Measurements from ENCODE around the gene SLC1A2.
A peak's percentile ranks its signal among the peaks of the same experiment; 100 is the strongest.

The SLC1A2 gene

GRCh38 chr11:35375332-35376117 is 43.8 kb downstream of the SLC1A2 start:
- no peak for DNase-seq

DNA sequence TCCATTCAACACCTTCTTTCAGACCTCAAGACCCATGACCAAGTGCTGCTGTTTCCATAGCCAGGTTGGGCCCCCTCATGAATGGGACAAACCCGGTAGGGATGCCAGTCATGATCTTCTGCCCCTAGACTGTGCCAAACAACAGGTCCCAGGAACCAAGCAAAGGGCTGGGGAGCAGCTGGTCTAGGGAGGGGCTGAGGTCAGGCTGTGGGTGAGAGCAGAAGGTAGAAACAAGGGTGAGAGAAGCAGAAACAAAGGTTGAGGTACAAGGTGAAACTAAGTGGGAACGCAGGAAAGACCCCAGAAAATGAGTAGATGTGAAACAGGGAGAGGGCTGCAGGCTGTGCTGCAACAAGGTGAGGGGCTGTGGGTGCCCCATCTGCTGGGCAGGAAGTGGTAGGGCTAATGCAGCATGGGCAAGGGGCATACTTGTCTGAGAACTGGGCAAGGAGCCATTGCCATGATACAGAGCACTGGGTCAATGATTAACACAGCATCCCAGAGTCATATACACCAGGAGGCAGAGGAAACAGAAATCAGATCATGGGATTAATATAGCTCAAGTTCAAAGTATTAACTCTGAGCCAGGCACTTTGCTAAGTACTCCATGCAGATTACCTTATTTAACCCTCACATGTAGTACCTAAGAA is 45.9 kb downstream of the SLC1A2 start:
- peak; percentile 14 for DNase-seq

DNA sequence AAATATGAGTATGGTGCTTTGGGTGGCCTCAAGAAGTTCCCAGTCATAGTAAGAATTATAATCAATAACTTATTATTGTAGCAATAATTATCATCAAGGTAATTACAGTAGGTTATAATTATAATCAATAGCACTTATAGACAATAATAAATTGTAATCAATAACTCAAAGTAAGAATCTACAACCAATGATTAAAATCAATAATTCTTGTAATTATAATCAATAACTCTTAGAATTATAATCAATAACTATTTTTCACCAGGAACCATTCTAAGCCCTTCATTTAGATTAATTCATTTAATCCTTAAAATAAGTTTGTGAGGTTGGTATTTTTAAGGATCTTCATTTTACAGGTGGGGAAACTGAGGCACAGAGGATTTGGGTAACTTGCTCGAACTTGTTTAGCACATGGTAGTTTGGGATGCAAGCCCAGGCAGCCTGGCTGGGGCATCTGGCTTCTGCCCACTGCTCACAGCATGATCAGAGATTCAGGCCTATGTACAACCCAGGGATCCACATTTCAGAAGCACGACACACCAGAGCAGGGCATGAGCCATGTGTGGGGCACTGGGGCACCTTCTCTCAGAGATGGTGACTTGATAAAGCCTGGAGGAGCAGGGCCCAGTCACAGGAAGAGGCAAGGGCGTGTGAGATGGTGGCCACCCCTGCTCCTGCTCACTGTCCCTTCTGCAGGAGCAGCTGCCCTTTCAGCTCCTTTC is 46.6 kb downstream of the SLC1A2 start:
- DNase-seq = no peak

DNA sequence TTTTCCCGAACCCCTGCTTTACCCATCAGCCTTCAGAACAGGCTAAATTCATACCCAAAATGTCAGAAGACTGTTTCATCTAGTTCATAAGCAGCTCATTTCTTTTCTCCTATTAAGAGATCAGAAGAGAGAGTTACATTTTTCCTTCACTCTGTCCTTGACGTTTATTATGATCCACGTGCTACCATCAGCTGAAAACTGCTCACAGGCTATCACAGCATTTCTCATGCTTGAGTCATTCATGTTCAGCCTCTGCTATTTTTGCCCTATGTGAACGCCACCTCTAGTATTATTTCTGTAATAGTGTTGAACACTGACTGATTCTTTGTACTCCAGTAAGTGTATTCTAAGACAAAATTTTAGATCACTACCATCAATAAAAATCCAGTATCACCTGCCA is 51.9 kb downstream of the SLC1A2 start:
- DNase-seq = no peak

- DNase-seq = no peak
Measured at GRCh38 chr11:35366798-35367197, 52.6 kb downstream of the SLC1A2 start.

- no peak for DNase-seq
Measured at GRCh38 chr11:35365961-35366360, 53.4 kb downstream of the SLC1A2 start.

DNA sequence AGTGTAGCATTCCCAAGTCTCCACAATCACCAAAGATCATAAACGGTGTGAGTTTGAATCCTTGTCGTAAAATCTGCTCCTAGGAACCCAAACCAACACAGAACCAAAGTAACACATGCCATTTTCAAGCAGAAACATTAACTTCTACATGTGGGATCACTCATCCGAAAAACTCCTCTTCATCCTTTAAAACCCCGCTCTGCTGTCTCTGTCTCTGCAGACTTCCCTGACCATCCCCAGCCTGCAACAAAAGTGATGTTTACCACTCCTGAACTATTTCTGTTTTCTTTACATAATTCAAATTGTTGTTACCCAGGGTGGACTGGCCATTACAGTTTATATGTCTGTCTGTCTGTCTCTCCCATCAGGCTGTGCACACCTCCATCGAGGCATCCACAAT is 54.0 kb downstream of the SLC1A2 start:
- DNase-seq = no peak

DNA sequence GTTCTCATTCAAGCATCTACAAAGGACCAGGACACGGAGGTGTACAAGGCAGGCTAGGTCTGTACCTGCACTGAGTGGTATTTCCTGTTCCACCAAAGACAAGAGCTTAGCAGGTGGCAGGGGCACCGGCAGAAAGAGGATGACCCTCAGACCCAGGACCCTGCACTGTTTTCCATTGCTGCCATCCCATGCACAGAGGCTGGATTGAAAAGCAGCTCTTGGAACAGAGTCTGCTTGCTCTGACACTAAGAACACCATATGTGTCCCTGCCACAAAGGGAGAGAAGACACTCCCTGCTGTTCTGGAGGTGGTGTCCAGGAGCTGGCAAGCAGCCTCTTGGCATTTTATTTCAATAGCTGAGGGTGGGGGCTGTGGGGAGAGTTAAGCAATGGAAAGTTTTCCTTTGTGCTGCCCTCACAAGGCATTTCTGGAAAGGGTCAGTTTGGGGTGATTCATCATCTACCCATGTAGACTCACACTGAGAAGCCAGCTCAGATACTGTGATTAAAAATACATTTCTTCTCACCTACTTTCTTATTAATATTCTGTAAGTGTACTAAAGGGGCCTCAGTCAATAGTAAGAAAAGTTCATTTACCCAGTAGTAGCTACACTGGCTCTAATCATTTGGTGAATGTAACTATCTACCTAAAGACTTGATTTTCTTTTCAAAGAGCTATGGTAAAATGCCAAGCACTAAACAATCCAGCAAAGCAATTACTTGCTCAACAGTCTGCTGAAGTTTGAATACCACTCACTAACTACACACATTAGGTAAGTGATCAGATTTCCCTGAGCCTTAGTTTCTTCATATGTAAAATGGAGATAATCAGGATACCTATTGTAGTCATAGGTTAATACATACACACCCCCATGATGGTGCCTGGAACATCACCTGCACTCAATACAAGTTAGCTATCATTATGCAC is 55.2 kb downstream of the SLC1A2 start:
- DNase-seq = no peak

DNA sequence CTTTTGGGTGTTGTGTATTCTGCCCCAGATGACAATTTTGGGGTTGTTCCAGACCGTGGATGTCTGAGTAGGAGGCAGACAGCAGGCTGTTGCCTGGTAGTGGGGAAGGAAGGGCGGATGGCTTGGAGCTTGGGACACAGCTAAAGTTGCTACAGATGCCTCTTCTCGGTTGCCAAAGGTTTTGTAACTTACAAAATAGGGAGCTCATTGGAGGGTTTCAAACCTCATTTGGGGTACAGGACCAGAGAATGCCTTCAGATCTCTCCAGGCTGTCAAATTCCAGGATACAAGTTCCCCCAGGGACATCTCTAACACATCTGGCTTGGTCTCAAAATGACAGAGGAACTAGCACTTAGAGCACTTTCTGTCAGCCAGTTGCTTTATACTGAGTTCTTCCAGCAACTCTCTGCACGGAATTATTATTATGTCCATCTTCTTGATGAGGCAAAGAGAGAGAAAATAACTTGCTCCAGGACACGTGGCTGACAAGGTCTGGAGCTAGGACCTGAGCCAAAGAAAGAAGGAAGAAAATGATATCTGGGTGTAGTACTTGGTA is 56.0 kb downstream of the SLC1A2 start:
- DNase-seq = no peak

DNA sequence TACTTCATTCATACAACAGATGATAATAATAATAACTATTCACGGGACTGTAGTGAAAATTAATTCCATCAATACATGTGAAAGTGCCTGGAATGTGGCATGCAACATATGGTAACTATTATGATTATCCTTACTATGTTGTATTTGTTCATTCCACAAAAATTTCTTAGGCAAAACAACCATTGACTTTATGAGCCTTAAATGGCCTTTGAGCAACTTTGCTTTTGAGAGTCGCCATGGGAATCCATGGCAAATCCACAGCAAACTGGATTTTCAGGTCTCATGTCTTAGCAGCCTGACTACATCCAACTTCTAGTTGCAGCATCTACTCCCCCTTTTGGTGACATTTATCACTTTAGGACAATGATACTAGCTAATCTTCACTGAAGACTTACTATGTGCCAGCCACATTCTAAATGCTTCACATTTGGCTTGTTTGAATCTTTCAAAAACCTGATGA is 56.8 kb downstream of the SLC1A2 start:
- no peak for DNase-seq

- DNase-seq = no peak
Measured at GRCh38 chr11:35360055-35360530, 59.3 kb downstream of the SLC1A2 start.

DNA sequence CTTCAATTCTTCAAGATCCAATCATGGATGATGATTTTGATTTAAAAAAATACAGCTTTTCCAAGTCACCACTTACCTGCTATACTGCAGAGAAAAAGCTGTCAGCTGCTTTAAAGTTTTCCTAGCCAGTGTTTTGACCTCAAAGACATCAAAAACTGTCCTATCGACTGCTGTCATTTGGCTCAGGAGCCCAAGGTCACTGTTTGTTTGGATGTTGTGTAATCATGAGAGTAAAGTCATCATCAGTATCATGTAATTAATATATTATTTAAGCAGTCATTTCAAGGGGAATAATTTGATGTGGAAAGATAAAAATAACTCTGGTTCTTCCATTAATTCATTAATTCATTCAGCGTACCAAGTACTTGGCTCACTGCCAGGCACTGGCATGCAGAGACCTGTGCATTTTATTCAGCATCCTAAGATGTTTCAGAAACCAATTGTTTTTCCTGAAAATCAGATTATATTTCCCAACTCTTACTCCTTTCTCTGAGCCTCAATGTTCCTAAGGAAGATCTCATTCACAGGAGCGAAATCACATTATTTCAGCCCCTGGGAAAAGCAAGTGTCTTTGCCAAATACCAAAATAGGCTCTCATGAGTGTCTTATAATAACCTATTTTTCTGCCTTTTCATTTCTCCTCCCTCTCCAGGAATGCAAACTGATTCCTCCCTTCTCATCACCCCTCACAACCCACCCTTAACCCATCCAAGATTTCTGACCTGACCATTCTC is 59.9 kb downstream of the SLC1A2 start:
- no peak for DNase-seq

- DNase-seq = no peak
Measured at GRCh38 chr11:35358391-35358790, 61.0 kb downstream of the SLC1A2 start.

DNA sequence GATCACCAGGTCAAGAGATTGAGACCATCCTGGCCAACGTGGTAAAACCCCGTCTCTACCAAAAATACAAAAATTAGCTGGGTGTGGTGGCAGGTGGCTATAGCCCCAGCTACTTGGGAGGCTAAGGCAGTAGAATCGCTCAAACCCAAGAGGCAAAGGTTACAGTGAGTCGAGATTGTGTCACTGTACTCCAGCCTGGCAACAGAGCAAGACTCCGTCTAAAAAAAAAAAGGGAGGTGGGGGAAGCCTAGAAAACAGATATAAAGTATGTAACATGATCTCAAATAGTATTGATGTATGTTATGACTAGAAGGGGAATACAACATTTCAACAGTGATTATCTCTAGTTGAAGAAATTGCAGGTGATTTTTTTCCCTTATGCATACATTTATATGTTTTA is 61.4 kb downstream of the SLC1A2 start:
- DNase-seq = no peak

DNA sequence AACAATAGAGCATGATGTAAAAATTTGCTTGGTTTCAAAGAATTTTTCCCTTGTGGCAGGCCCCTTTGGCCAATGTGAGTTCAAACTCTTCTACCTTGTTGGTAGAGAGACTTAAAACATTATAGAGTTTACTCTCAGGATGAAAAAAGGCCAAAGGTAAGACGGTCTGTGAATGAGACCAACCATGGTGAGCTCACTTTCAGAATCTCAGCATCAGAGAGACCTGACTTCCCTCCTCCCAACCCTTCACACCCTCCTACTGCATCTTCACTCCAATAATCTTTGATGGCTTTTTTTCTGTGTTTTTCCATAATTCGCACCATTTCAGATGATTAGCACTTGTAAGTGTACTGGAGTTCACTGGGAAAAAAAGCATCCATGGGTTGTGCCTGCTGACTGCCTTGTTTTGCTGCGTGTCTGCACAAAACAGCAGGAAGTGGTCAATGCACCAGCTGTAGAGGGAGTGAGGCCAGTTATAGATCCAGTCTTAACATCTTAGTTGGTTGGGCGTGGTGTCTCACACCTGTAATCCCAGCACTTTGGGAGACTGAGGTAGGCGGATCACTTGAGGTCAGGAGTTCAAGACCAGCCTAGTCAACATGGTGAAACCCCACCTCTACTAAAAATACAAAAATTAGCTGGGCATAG is 64.1 kb downstream of the SLC1A2 start:
- peak; percentile 35 for DNase-seq

DNA sequence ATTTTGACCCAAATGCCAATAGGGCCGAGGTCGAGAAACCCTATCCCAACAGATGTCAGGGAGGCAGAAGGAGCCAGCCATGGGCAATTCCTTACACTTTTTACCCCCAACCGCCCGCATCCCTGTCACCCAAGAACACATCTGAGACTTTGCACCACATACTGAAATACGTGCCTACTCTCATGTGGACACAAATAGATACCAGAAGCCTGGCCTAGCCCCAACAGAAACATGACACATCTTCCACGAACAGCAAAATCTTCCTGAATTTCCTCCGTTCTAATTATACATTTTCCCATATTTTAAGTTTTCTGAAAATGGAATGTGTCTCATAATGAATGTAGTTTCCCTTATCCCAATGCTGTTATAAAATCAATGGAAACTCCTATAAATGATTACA is 64.7 kb downstream of the SLC1A2 start:
- no peak for DNase-seq

GRCh38 chr11:35352077-35352888 is 67.1 kb downstream of the SLC1A2 start:
- DNase-seq = peak; percentile 51

DNA sequence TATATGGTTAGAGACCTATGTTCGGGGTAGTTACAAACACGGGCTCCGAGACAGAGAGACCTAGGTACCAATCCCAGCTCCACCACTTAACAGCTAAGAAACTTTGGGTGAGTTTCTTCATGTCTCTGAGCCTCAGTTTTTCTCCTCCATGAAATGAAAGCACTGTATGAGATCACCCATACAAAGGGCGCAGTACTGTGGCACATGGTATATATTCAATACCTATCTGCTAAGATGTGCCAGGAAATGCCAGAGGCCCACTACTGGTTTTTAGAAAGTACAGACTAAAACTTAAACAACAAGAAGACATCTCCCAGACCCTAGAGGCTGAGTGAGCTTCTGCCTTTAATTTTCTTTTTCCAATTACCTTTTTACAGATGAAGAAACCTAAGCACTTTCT is 69.5 kb downstream of the SLC1A2 start:
- no peak for DNase-seq

DNA sequence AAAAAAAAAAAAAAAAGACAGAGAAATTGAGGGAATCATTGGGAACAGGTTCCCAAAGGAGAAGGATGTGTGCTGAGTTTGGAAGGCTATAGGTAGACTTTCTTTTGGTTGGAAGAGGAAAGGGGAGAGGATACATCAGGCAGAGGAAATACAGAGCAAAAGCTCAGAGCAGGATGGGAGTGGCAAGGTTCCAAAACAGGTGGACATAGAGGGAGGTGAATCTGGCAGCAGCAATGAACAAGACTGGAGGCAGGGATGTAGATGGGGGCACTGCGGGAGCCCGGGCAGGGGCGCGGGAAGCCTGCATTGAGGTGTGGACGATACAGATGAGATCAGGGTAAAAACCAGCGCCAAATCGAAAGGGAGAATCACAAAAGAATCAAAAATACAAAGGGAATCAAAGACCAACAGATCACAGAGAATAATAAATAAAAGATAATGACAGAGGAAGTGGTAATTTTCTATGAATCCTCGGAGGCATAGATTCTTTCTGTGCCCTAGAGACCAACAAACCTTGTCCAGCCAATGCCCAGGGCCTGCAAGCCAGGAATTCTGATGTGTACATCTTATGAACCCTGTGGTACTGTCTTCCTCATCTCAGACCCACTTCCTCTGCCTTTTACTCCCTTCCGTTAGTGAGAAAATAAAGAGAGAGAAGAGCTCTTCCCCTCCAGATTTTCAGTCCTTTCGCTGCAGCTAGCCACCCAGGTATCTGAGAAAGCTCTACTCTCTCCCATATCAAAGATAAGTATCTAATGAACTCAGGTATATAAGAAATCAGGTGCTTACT is 70.3 kb downstream of the SLC1A2 start:
- DNase-seq = peak; percentile 18
